IMR-90 (cell line): ENCODE results near the gene EPB41L5. TPM values are rescaled to one million over a fixed set of nuclear protein-coding genes. Genes with fewer than 3 reads are reported as not detected.
A peak's percentile ranks its signal among the peaks of the same experiment; 100 is the strongest.

ENCODE experiments used
- ATAC-seq: fragments of 200-7000 bp; cut with Tn5 transposase; 2 replicates; pipeline ENCODE4 v1.9.1; 2020; ENCODE audit warnings: low read depth, mild to moderate bottlenecking, moderate library complexity
- BruUV-seq: library from RNA; stranded (reverse); fragments of 400-500 nt; replicated peaks from 2 replicates; lab custom pipeline; 2021; lab: Mats Ljungman, UMichigan
- CTCF ChIA-PET: fragments of 300-600 bp; formaldehyde crosslinking; extraction: SDS; loops from one replicate; lab custom pipeline; 2021; ENCODE audit warnings: antibody characterized with exemption; lab: Yijun Ruan, JAX
- POLR2A ChIA-PET: fragments of 300-600 bp; sonication (Branson Sonifier 250); formaldehyde crosslinking; loops from one replicate; lab custom pipeline; 2022; ENCODE audit warnings: antibody characterized with exemption; ENCODE audit not compliant: unreplicated experiment; lab: Charles Lee
- DNase-seq: peaks from one replicate; pipeline ENCODE4 v3.0.0; 2013
- H2AFZ ChIP-seq: replicated peaks from 2 replicates; pipeline ENCODE3; 2013; ENCODE audit warnings: low read length, mild to moderate bottlenecking; ENCODE audit not compliant: poor library complexity
- H2AK5ac ChIP-seq: 2 replicates; pipeline ENCODE4 v1.6.1; 2013; ENCODE audit warnings: low read depth, low read length, inconsistent platforms
- H2AK9ac ChIP-seq: replicated peaks from 2 replicates; pipeline ENCODE3; 2013; ENCODE audit warnings: mild to moderate bottlenecking, low read depth, low read length, moderate library complexity; ENCODE audit not compliant: poor library complexity
- H2BK120ac ChIP-seq: 2 replicates; pipeline ENCODE4 v1.6.1; 2013; ENCODE audit warnings: low read depth, low read length, inconsistent platforms
- H2BK15ac ChIP-seq: 3 replicates; pipeline ENCODE4 v1.6.1; 2013; ENCODE audit warnings: low read depth, low read length, inconsistent platforms
- H2BK20ac ChIP-seq: 2 replicates; pipeline ENCODE4 v1.6.1; 2013; ENCODE audit warnings: low read depth, mild to moderate bottlenecking, inconsistent platforms, low read length, moderate library complexity
- H2BK5ac ChIP-seq: 2 replicates; pipeline ENCODE4 v1.6.1; 2013; ENCODE audit warnings: mild to moderate bottlenecking, low read depth, low read length, inconsistent platforms; ENCODE audit not compliant: poor library complexity, severe bottlenecking
- H3K14ac ChIP-seq: replicated peaks from 2 replicates; pipeline ENCODE4 v1.6.1; 2013; ENCODE audit warnings: low read depth, low read length, inconsistent platforms
- H3K18ac ChIP-seq: 2 replicates; pipeline ENCODE4 v1.6.1; 2013; ENCODE audit warnings: low read depth, low read length, control low read depth
- H3K23ac ChIP-seq: 2 replicates; pipeline ENCODE4 v1.6.1; 2013; ENCODE audit warnings: low read depth, low read length, inconsistent platforms
- H3K27ac ChIP-seq: 2 replicates; pipeline ENCODE4 v1.5.1; 2013; ENCODE audit warnings: mild to moderate bottlenecking, control low read depth, low read length; ENCODE audit not compliant: insufficient read depth
- H3K27me3 ChIP-seq: 2 replicates; pipeline ENCODE4 v1.6.1; 2013; ENCODE audit warnings: low read length; ENCODE audit not compliant: control insufficient read depth, insufficient read depth
- H3K36me3 ChIP-seq: 2 replicates; pipeline ENCODE4 v1.6.1; 2013; ENCODE audit warnings: low read length, mixed read lengths; ENCODE audit not compliant: control insufficient read depth, insufficient read depth
- H3K4ac ChIP-seq: 2 replicates; pipeline ENCODE4 v1.6.1; 2013; ENCODE audit warnings: low read depth, low read length, inconsistent platforms
- H3K4me1 ChIP-seq: 2 replicates; pipeline ENCODE4 v1.6.1; 2013; ENCODE audit warnings: low read length, mixed read lengths; ENCODE audit not compliant: control insufficient read depth, insufficient read depth
- H3K4me2 ChIP-seq: 2 replicates; pipeline ENCODE4 v1.6.1; 2013; ENCODE audit warnings: low read depth, mild to moderate bottlenecking, control low read depth, low read length, moderate library complexity
- H3K4me3 ChIP-seq: 2 replicates; pipeline ENCODE4 v1.5.1; 2013; ENCODE audit warnings: low read depth, mild to moderate bottlenecking, control low read depth, low read length, moderate library complexity; ENCODE audit not compliant: insufficient read depth
- H3K56ac ChIP-seq: 2 replicates; pipeline ENCODE4 v1.6.1; 2013; ENCODE audit warnings: low read length, inconsistent platforms; ENCODE audit not compliant: insufficient read depth; ENCODE audit errors: extremely low read depth
- H3K79me1 ChIP-seq, 2 experiments: 2 replicates each; pipeline ENCODE4 v1.6.1; 2013; ENCODE audit warnings: low read length in 2 of 2, inconsistent platforms in 1 of 2, low read depth in 1 of 2
- H3K9ac ChIP-seq: 2 replicates; pipeline ENCODE4 v1.6.1; 2013; ENCODE audit warnings: low read depth, low read length, control low read depth
- H3K9me1 ChIP-seq: 2 replicates; pipeline ENCODE4 v1.6.1; 2013; ENCODE audit warnings: low read length, inconsistent platforms; ENCODE audit not compliant: insufficient read depth
- H3K9me3 ChIP-seq: 2 replicates; pipeline ENCODE4 v1.6.1; 2013; ENCODE audit warnings: low read length; ENCODE audit not compliant: control insufficient read depth, insufficient read depth
- H4K20me1 ChIP-seq: 2 replicates; pipeline ENCODE4 v1.6.1; 2013; ENCODE audit warnings: low read length, inconsistent platforms; ENCODE audit not compliant: insufficient read depth
- H4K5ac ChIP-seq: 2 replicates; pipeline ENCODE4 v1.6.1; 2013; ENCODE audit warnings: mild to moderate bottlenecking, low read depth, low read length, control low read depth
- H4K8ac ChIP-seq, 2 experiments: 2 replicates each; pipeline ENCODE4 v1.6.1; 2013; ENCODE audit warnings: low read depth in 2 of 2, low read length in 2 of 2, control low read depth in 1 of 2, inconsistent platforms in 1 of 2
- H4K91ac ChIP-seq: 2 replicates; pipeline ENCODE4 v1.6.1; 2013; ENCODE audit warnings: low read depth, low read length, inconsistent platforms; ENCODE audit not compliant: insufficient read depth
- BHLHE40 ChIP-seq: fragments of 150-350 bp; IDR thresholded peaks from 2 replicates; pipeline ENCODE4 v1.6.1; 2016; ENCODE audit warnings: mild to moderate bottlenecking, low read depth, low read length
- RCOR1 ChIP-seq: IDR thresholded peaks from 2 replicates; pipeline ENCODE4 v1.6.1; 2012; ENCODE audit warnings: mild to moderate bottlenecking, low read length, improper control_type of control experiment; ENCODE audit not compliant: insufficient replicate concordance
- WGBS, 2 experiments: methylation state at CpG; one replicate each; pipeline versions ENCODE4 v1.1.5 to v1.1.7; 2013; ENCODE audit warnings: missing lambda C conversion rate in 2 of 2; ENCODE audit not compliant: insufficient read length in 1 of 2; ENCODE audit errors: extremely low coverage in 2 of 2; 5-methylcytosine and 5-hydroxymethylcytosine counted together
- dilution Hi-C: fragments of 300-500 bp; cut with HindIII; formaldehyde crosslinking; loops from one replicate; pipeline ENCODE4 v1.14.3; 2018; ENCODE audit warnings: low sequenced_read_pairs; ENCODE audit not compliant: unreplicated experiment
- in situ Hi-C: fragments of 300-500 bp; cut with MboI; formaldehyde crosslinking; loops from 3 replicates; pipeline ENCODE4 v1.14.3; 2019; ENCODE audit warnings: low sequenced_read_pairs, inconsistent platforms, mixed read lengths
- intact Hi-C: fragments of 100-400 bp; cut with micrococcal nuclease; formaldehyde crosslinking; loops from 2 replicates; pipeline ENCODE4 v1.10.0; 2022
- polyA plus RNA-seq, 3 experiments: library from polyadenylated mRNA; depleted of rRNA; stranded (reverse); fragments of >200 nt; gene quantifications; 2 replicates each; pipeline ENCODE4 v1.2.3, GENCODE V29; 2012; ENCODE audit warnings: low replicate concordance in 1 of 3
- total RNA-seq: library from RNA; depleted of rRNA; stranded (reverse); fragments of >200 nt; gene quantifications from 2 replicates; pipeline ENCODE4 v1.2.3, GENCODE V29; 2012
- TF ChIP-seq, protein P1 (sequence below): fragments of 150-350 bp; IDR thresholded peaks from 2 replicates; pipeline ENCODE4 v1.6.1; 2017; ENCODE audit warnings: mild to moderate bottlenecking, antibody characterized with exemption, low read length, low read depth

Gene EPB41L5
- total and polyA plus RNA-seq, 2 of the 4 experiments (the other 2 are of a cell fraction): 5.1 to 10.6 TPM

DNA sequence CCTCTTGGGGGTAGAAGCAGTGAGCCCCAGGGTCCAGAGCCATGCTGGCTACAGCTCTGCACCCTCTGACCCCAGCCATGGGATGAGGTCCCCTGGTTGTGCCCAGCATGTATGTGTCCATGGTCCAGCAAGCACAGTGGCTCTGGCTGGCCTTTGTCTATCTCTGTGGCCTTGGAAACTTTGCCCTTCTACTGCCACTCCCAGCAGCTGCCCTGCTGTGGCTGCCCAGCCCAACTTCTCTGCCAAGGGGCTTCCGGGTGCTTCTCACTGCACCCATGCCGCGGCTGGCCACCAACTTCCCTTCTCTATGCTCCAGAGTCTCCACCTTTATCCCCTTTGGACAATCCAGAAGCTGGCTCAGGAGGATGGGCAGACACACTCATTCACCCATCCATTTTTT is 191.5 kb downstream of the EPB41L5 start:
- H2BK20ac ChIP-seq: no peak overlapping the region
- H4K20me1 ChIP-seq: no peaks in the 10 kb centered on the region; the same call in 1 of the 2 replicates
- no peak overlapping the region for H2BK120ac ChIP-seq
- H3K14ac ChIP-seq: no peak overlapping the region
- H2AK5ac ChIP-seq: no peak overlapping the region
- no peak overlapping the region for H3K4me2 ChIP-seq
- H2BK5ac ChIP-seq: no peak overlapping the region
- no peak overlapping the region for H4K91ac ChIP-seq
- H3K56ac ChIP-seq: no peak overlapping the region
- H3K9me1 ChIP-seq: no peaks in the 10 kb centered on the region
- in situ Hi-C loops (no loop called here), dilution Hi-C loops (no loop called here), intact Hi-C loops (no loop called here)
- no peak overlapping the region for H3K27ac ChIP-seq
- TF ChIP-seq RCOR1: no peak
- no peak for TF ChIP-seq BHLHE40
- TF ChIP-seq, protein P1, sequence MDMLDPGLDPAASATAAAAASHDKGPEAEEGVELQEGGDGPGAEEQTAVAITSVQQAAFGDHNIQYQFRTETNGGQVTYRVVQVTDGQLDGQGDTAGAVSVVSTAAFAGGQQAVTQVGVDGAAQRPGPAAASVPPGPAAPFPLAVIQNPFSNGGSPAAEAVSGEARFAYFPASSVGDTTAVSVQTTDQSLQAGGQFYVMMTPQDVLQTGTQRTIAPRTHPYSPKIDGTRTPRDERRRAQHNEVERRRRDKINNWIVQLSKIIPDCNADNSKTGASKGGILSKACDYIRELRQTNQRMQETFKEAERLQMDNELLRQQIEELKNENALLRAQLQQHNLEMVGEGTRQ: no peak
- no peak overlapping the region for H3K4ac ChIP-seq
- H3K27me3 ChIP-seq: peaks cover 2% of the 10 kb centered on the region; the same call in 1 of the 2 replicates
- H3K4me1 ChIP-seq: no peaks in the 10 kb centered on the region
- no peaks in the 10 kb centered on the region for H3K9me3 ChIP-seq
- H2AFZ ChIP-seq: no peak overlapping the region
- no peak overlapping the region for H3K18ac ChIP-seq
- no peak overlapping the region for H4K8ac ChIP-seq
- DNase-seq (no peak), ATAC-seq (no peak)
- H2AK9ac ChIP-seq: peak overlapping the region; percentile 1
- POLR2A ChIA-PET: no interaction called here
- H2BK15ac ChIP-seq: no peak overlapping the region
- CTCF ChIA-PET: no interaction called here
- no peaks in the 10 kb centered on the region for H3K79me1 ChIP-seq
- no TSS peak for BruUV-seq
- H3K23ac ChIP-seq: no peak overlapping the region
- no peak overlapping the region for H3K9ac ChIP-seq
- no peak overlapping the region for H3K4me3 ChIP-seq
- no peak overlapping the region for H4K5ac ChIP-seq
- WGBS, 2 experiments: 67% methylated on average over 3 of the region's 3 CpGs; no CpG with 5 or more reads in 1 of the 2 experiments
- no peaks in the 10 kb centered on the region for H3K36me3 ChIP-seq
